ENCODE measurements around the gene C1QL4. TPM values are rescaled to one million over a fixed set of nuclear protein-coding genes. Genes with fewer than 3 reads are reported as not detected.

The C1QL4 gene
- total and polyA plus RNA-seq, 9 of the 15 experiments (the other 6 are each of a cell fraction or from before 2014, with no cell fraction given) = 0.08 to 2.1 (median 0.31) TPM

GRCh38 chr12:49288412-49288853 is 48.6 kb downstream of the C1QL4 start (continued):
- TF ChIP-seq, protein P1, sequence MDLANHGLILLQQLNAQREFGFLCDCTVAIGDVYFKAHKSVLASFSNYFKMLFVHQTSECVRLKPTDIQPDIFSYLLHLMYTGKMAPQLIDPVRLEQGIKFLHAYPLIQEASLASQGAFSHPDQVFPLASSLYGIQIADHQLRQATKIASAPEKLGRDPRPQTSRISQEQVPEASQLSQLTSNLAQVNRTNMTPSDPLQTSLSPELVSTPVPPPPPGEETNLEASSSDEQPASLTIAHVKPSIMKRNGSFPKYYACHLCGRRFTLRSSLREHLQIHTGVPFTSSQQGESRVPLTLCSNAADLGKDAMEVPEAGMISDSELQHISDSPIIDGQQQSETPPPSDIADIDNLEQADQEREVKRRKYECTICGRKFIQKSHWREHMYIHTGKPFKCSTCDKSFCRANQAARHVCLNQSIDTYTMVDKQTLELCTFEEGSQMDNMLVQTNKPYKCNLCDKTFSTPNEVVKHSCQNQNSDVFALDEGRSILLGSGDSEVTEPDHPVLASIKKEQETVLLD (IDR thresholded peaks at IDR 0.05) = no peak
- TF ChIP-seq RREB1 (CRISPR knock-in tag; IDR thresholded peaks at IDR 0.05) = no peak
- TF ChIP-seq HOMEZ (CRISPR knock-in tag; IDR thresholded peaks at IDR 0.05) = no peak
- TF ChIP-seq, protein P2, sequence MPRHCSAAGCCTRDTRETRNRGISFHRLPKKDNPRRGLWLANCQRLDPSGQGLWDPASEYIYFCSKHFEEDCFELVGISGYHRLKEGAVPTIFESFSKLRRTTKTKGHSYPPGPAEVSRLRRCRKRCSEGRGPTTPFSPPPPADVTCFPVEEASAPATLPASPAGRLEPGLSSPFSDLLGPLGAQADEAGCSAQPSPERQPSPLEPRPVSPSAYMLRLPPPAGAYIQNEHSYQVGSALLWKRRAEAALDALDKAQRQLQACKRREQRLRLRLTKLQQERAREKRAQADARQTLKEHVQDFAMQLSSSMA (CRISPR knock-in tag; IDR thresholded peaks at IDR 0.05) = no peak
- TF ChIP-seq USF1 (CRISPR knock-in tag; IDR thresholded peaks at IDR 0.05) = no peak
- TF ChIP-seq E2F3 (CRISPR knock-in tag; IDR thresholded peaks at IDR 0.05) = no peak
- TF ChIP-seq GTF2F1 (IDR thresholded peaks at IDR 0.05; ENCODE audit: low read depth, low read length) = no peak
- TF ChIP-seq RBBP5 (IDR thresholded peaks at IDR 0.05; ENCODE audit: borderline replicate concordance, insufficient read depth, low read length, poor library complexity, severe bottlenecking) = no peak
- TF ChIP-seq, protein P3, sequence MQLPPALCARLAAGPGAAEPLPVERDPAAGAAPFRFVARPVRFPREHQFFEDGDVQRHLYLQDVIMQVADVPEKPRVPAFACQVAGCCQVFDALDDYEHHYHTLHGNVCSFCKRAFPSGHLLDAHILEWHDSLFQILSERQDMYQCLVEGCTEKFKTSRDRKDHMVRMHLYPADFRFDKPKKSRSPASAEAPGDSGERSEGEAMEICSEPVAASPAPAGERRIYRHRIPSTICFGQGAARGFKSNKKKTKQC (CRISPR knock-in tag; IDR thresholded peaks at IDR 0.05) = no peak
- no peak for TF ChIP-seq ZNF124 (CRISPR knock-in tag; IDR thresholded peaks at IDR 0.05)
- no peak for TF ChIP-seq HNRNPLL (IDR thresholded peaks at IDR 0.05; ENCODE audit: low read depth, low read length, poor library complexity, severe bottlenecking)
- no peak for TF ChIP-seq HNRNPH1 (optimal IDR thresholded peaks at IDR 0.05; ENCODE audit: low read depth, low read length)
- no peak for TF ChIP-seq HMG20B (CRISPR knock-in tag; IDR thresholded peaks at IDR 0.05)
- no peak for TF ChIP-seq PYGO2 (tag; IDR thresholded peaks at IDR 0.05)
- no peak for TF ChIP-seq ZNF316 (IDR thresholded peaks at IDR 0.05)
- no peak for TF ChIP-seq ZFX (CRISPR knock-in tag; IDR thresholded peaks at IDR 0.05)
- no peak for TF ChIP-seq RHOXF2B (CRISPR knock-in tag; conservative IDR thresholded peaks at IDR 0.05)

All from K562 (cell line).